ENCODE results near the gene IFITM1.

Gene IFITM1

GRCh38 chr11:315516-315994 is 1.7 kb downstream of the IFITM1 start:
- TF ChIP-seq EGR1 (IDR thresholded peaks at IDR 0.05) (no peak), EP300 (IDR thresholded peaks at IDR 0.05; ENCODE audit: borderline replicate concordance) (no peak), USF1 (IDR thresholded peaks at IDR 0.05) (no peak)

- TF ChIP-seq NFIC (IDR thresholded peaks at IDR 0.05) (no peak), FOXM1 (IDR thresholded peaks at IDR 0.05; ENCODE audit: borderline replicate concordance, low read depth) (no peak), MAX (IDR thresholded peaks at IDR 0.05) (no peak), EGR1 (IDR thresholded peaks at IDR 0.05) (no peak), RAD21 (IDR thresholded peaks at IDR 0.05; ENCODE audit: low read depth) (no peak), USF1 (IDR thresholded peaks at IDR 0.05) (no peak), YY1 (IDR thresholded peaks at IDR 0.05; ENCODE audit: low read depth) (no peak), REST (IDR thresholded peaks at IDR 0.05; ENCODE audit: low read depth) (no peak), CREB1 (IDR thresholded peaks at IDR 0.05; ENCODE audit: low read depth) (no peak), TEAD4 (IDR thresholded peaks at IDR 0.05) (no peak), CEBPB (IDR thresholded peaks at IDR 0.05) (no peak), TCF12 (IDR thresholded peaks at IDR 0.05; ENCODE audit: low read depth) (no peak), EP300 (IDR thresholded peaks at IDR 0.05; ENCODE audit: borderline replicate concordance) (no peak), ZBTB7A (IDR thresholded peaks at IDR 0.05; ENCODE audit: low read depth) (no peak), TAF1 (IDR thresholded peaks at IDR 0.05; ENCODE audit: low read depth) (no peak)
Measured at GRCh38 chr11:316031-316701, 2.3 kb downstream of the IFITM1 start.

- TF ChIP-seq CEBPB (IDR thresholded peaks at IDR 0.05), result no peak
- no peak for TF ChIP-seq EP300 (IDR thresholded peaks at IDR 0.05; ENCODE audit: borderline replicate concordance)
- TF ChIP-seq FOXM1 (IDR thresholded peaks at IDR 0.05; ENCODE audit: borderline replicate concordance, low read depth), result no peak
- TF ChIP-seq NFIC (IDR thresholded peaks at IDR 0.05), result no peak
- TF ChIP-seq USF1 (IDR thresholded peaks at IDR 0.05), result no peak
- no peak for TF ChIP-seq ZBTB7A (IDR thresholded peaks at IDR 0.05; ENCODE audit: low read depth)
- no peak for TF ChIP-seq EGR1 (IDR thresholded peaks at IDR 0.05)
- no peak for TF ChIP-seq TAF1 (IDR thresholded peaks at IDR 0.05; ENCODE audit: low read depth)
- no peak for TF ChIP-seq MAX (IDR thresholded peaks at IDR 0.05)
- TF ChIP-seq YY1 (IDR thresholded peaks at IDR 0.05; ENCODE audit: low read depth), result no peak
- no peak for TF ChIP-seq CREB1 (IDR thresholded peaks at IDR 0.05; ENCODE audit: low read depth)
- TF ChIP-seq REST (IDR thresholded peaks at IDR 0.05; ENCODE audit: low read depth), result no peak
- TF ChIP-seq TEAD4 (IDR thresholded peaks at IDR 0.05), result no peak
- no peak for TF ChIP-seq TCF12 (IDR thresholded peaks at IDR 0.05; ENCODE audit: low read depth)
Measured at GRCh38 chr11:316891-317301, 3.1 kb downstream of the IFITM1 start.

GRCh38 chr11:318405-319120 is 4.7 kb downstream of the IFITM1 start:
- TF ChIP-seq ZBTB7A (IDR thresholded peaks at IDR 0.05; ENCODE audit: low read depth), result 0 out of 2 replicates have a peak, but pooled peaks have one; percentile 35

GRCh38 chr11:324156-324555 is 10.3 kb downstream of the IFITM1 start:
- TF ChIP-seq NFIC (IDR thresholded peaks at IDR 0.05) (no peak), TEAD4 (IDR thresholded peaks at IDR 0.05) (no peak), EGR1 (IDR thresholded peaks at IDR 0.05) (no peak), MAX (IDR thresholded peaks at IDR 0.05) (no peak), EP300 (IDR thresholded peaks at IDR 0.05; ENCODE audit: borderline replicate concordance) (no peak), YY1 (IDR thresholded peaks at IDR 0.05; ENCODE audit: low read depth) (no peak), TCF12 (IDR thresholded peaks at IDR 0.05; ENCODE audit: low read depth) (no peak), ZBTB7A (IDR thresholded peaks at IDR 0.05; ENCODE audit: low read depth) (no peak), CEBPB (IDR thresholded peaks at IDR 0.05) (no peak), RAD21 (IDR thresholded peaks at IDR 0.05; ENCODE audit: low read depth) (no peak), CREB1 (IDR thresholded peaks at IDR 0.05; ENCODE audit: low read depth) (no peak), FOXM1 (IDR thresholded peaks at IDR 0.05; ENCODE audit: borderline replicate concordance, low read depth) (no peak), TAF1 (IDR thresholded peaks at IDR 0.05; ENCODE audit: low read depth) (no peak)

Data from Ishikawa (cell line).